SK-N-SH (cell line): ENCODE results near the gene F7. TPM values are rescaled to one million over a fixed set of nuclear protein-coding genes. Genes with fewer than 3 reads are reported as not detected.

Source experiments
- CTCF ChIA-PET: fragments of 300-600, 350-600 bp; formaldehyde crosslinking; extraction: SDS; loops from one replicate; lab custom pipeline; 2021; lab: Yijun Ruan, JAX
- POLR2A ChIA-PET: fragments of 350-600 bp; sonication (Branson Sonifier 250); formaldehyde crosslinking; extraction: SDS; loops from one replicate; lab custom pipeline; 2020; ENCODE audit warnings: antibody characterized with exemption, inconsistent platforms; lab: Yijun Ruan, JAX
- DNase-seq: peaks from one replicate; pipeline ENCODE4 v3.0.0; 2012
- H2AFZ ChIP-seq: fragments of 200-600 bp; sonication (generic); 2 replicates; pipeline ENCODE4 v1.8.1; 2016; ENCODE audit warnings: antibody characterized with exemption, mild to moderate bottlenecking, low read depth
- H3F3A ChIP-seq: fragments of 200-600 bp; sonication (generic); replicated peaks from 2 replicates; pipeline ENCODE3; 2016; ENCODE audit warnings: antibody characterized with exemption, mild to moderate bottlenecking; ENCODE audit not compliant: insufficient read depth
- H3K27ac ChIP-seq, 2 experiments: fragments of 200-500 bp in 1 of 2; fragments of 200-600 bp in 1 of 2; sonication (Bioruptor generic) in 1 of 2; sonication (generic), shearing (Covaris generic) in 1 of 2; 2 replicates each; pipeline versions ENCODE4 v1.5.1 to v1.6.1; 2014 to 2016; ENCODE audit warnings: low read depth in 2 of 2, inconsistent platforms in 1 of 2, low read length in 1 of 2, mild to moderate bottlenecking in 1 of 2, mixed read lengths in 1 of 2
- H3K27me3 ChIP-seq: fragments of 200-600 bp; sonication (generic), shearing (Covaris generic); 2 replicates; pipeline ENCODE4 v1.6.1; 2016; ENCODE audit warnings: mixed run types; ENCODE audit not compliant: insufficient read depth
- H3K36me3 ChIP-seq, 2 experiments: fragments of 200-500 bp in 1 of 2; fragments of 200-600 bp in 1 of 2; sonication (Bioruptor generic) in 1 of 2; sonication (generic) in 1 of 2; replicated peaks in 1 of 2; 2 replicates each; pipeline versions ENCODE3 to v1.5.1; 2014 to 2016; ENCODE audit warnings: low read length in 1 of 2, mild to moderate bottlenecking in 1 of 2; ENCODE audit not compliant: insufficient read depth in 2 of 2, control insufficient read depth in 1 of 2
- H3K4me1 ChIP-seq, 2 experiments: fragments of 200-500 bp in 1 of 2; fragments of 200-600 bp in 1 of 2; sonication (Bioruptor generic) in 1 of 2; sonication (generic), shearing (Covaris generic) in 1 of 2; 2 replicates each; pipeline versions ENCODE4 v1.5.1 to v1.6.1; 2014 to 2016; ENCODE audit warnings: low read depth in 1 of 2, low read length in 1 of 2, mixed run types in 1 of 2; ENCODE audit not compliant: insufficient read depth in 2 of 2, control insufficient read depth in 1 of 2
- H3K4me2 ChIP-seq: fragments of 200-600 bp; sonication (generic), shearing (Covaris generic); 2 replicates; pipeline ENCODE4 v1.6.1; 2017; ENCODE audit warnings: mixed run types
- H3K4me3 ChIP-seq, 2 experiments: fragments of 200-500 bp in 1 of 2; fragments of 200-600 bp in 1 of 2; sonication (Bioruptor generic) in 1 of 2; sonication (generic), shearing (Covaris generic) in 1 of 2; 2 replicates each; pipeline versions ENCODE4 v1.5.1 to v1.8.1; 2014 to 2016; ENCODE audit warnings: low read depth in 2 of 2, inconsistent platforms in 1 of 2, low read length in 1 of 2, mild to moderate bottlenecking in 1 of 2, mixed read lengths in 1 of 2, moderate library complexity in 1 of 2
- H3K79me2 ChIP-seq: fragments of 200-600 bp; sonication (generic); 2 replicates; pipeline ENCODE4 v1.8.1; 2017; ENCODE audit warnings: mild to moderate bottlenecking; ENCODE audit not compliant: insufficient read depth
- H3K9ac ChIP-seq: fragments of 200-600 bp; sonication (generic); 2 replicates; pipeline ENCODE4 v1.6.1; 2017; ENCODE audit warnings: mixed run types
- H3K9me2 ChIP-seq: fragments of 200-600 bp; sonication (generic); 2 replicates; pipeline ENCODE4 v1.6.1; 2017; ENCODE audit warnings: mixed run types
- H3K9me3 ChIP-seq: fragments of 200-600 bp; sonication (generic); 2 replicates; pipeline ENCODE4 v1.6.1; 2017; ENCODE audit warnings: mixed run types, mild to moderate bottlenecking, moderate library complexity
- H4K20me1 ChIP-seq: fragments of 200-600 bp; sonication (generic); 2 replicates; pipeline ENCODE4 v1.6.1; 2017; ENCODE audit warnings: mild to moderate bottlenecking, mixed run types; ENCODE audit not compliant: insufficient read depth
- CHD2 ChIP-seq: fragments of 150-350 bp; IDR thresholded peaks from 2 replicates; pipeline ENCODE4 v1.6.1; 2018; ENCODE audit warnings: low read length; ENCODE audit not compliant: partially characterized antibody
- EP300 ChIP-seq, 2 experiments: IDR thresholded peaks; 2 replicates each; pipeline versions ENCODE4 v1.4.0 to v1.6.1; 2012; ENCODE audit warnings: borderline replicate concordance in 1 of 2, low read depth in 1 of 2, low read length in 1 of 2
- GATA2 ChIP-seq: sonication (generic); formaldehyde crosslinking; IDR thresholded peaks from 2 replicates; pipeline ENCODE4 v1.5.0; 2020; ENCODE audit warnings: mild to moderate bottlenecking, missing genetic modification reagents
- NFIC ChIP-seq: IDR thresholded peaks from 2 replicates; pipeline ENCODE4 v1.4.0; 2012; ENCODE audit warnings: borderline replicate concordance
- NRF1 ChIP-seq: IDR thresholded peaks from 2 replicates; pipeline ENCODE4 v1.6.1; 2012; ENCODE audit warnings: low read depth, mild to moderate bottlenecking, low read length
- RXRA ChIP-seq: IDR thresholded peaks from 2 replicates; pipeline ENCODE4 v1.4.0; 2012; ENCODE audit warnings: low read depth, mild to moderate bottlenecking, borderline replicate concordance
- SIN3A ChIP-seq: IDR thresholded peaks from 2 replicates; pipeline ENCODE4 v1.6.1; 2012; ENCODE audit warnings: low read depth, mild to moderate bottlenecking, low read length, moderate library complexity, borderline replicate concordance
- TAF1 ChIP-seq: IDR thresholded peaks from 2 replicates; pipeline ENCODE4 v1.6.1; 2012; ENCODE audit warnings: low read depth, mild to moderate bottlenecking, low read length, moderate library complexity, borderline replicate concordance
- TCF12 ChIP-seq: IDR thresholded peaks from 2 replicates; pipeline ENCODE4 v1.4.0; 2012
- WGBS: methylation state at CpG from one replicate; pipeline ENCODE4 v1.1.6; 2017; ENCODE audit warnings: low lambda C conversion rate; 5-methylcytosine and 5-hydroxymethylcytosine counted together
- polyA plus RNA-seq, 3 experiments: library from polyadenylated mRNA; depleted of rRNA; stranded (reverse); fragments of >200 nt; gene quantifications; 2 replicates each; pipeline ENCODE4 v1.2.3, GENCODE V29; 2012
- TF ChIP-seq, protein P1 (sequence below): fragments of 150-350 bp; IDR thresholded peaks from 2 replicates; pipeline ENCODE4 v1.6.1; 2017; ENCODE audit warnings: antibody characterized with exemption, low read length, low read depth, borderline replicate concordance

Gene F7
- polyA plus RNA-seq, 1 of the 3 experiments (the other 2 are of a cell fraction), result not detected

DNA sequence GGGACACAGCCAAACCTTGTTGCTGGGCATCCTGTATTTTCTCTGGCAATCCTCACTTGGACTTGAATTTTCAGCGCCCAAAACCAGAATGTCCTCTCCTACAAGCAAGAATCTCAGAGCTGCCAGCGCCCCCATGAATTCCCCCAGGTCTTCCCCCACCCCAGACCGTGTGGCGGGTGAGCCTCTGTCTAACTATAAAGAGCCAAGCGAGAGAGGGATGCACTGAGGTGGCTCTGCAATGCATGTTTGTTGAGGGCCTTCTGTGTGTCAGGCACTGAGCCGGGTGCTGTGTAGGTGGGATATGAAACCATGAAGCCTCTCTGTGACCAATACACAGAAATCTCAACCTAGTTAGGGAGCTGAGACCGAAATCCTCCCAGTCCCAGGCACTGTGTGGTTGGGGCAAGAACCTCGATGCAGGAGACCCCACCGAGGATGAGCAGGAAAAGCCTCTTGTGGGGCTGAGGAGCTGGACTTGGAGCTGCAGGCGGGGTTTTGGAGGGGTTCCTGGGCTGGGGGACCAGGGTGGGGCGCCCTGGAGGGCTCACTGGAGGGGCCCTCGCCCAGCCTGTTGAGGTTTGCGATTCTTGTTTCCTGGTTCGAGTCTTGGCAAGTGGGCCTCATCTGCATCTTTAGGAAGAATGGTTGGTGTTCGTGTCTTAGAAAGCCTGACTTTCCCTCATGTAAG lies 40.5 kb downstream of the F7 start:
- Histone ChIP-seq H3K9ac (no peak overlapping the region), H3K27me3 (no peaks in the 10 kb centered on the region), H3K9me3 (no peaks in the 10 kb centered on the region), H3K4me3 (no peak overlapping the region), H3K27ac (no peak overlapping the region), H3K9me2 (no peaks in the 10 kb centered on the region), H2AFZ (no peak overlapping the region), H4K20me1 (no peaks in the 10 kb centered on the region), H3K36me3 (no peaks in the 10 kb centered on the region), H3K4me1 (no peaks in the 10 kb centered on the region), H3F3A (no peaks in the 10 kb centered on the region), H3K79me2 (no peaks in the 10 kb centered on the region), H3K4me2 (no peak overlapping the region)
- DNase-seq, result no peak
- WGBS, result 69% methylated on average over 14 of the region's 15 CpGs
- TF ChIP-seq NFIC, result no peak
- TF ChIP-seq EP300 (IDR thresholded peaks at IDR 0.05; ENCODE audit: borderline replicate concordance in 1 of 2, low read depth in 1 of 2, low read length in 1 of 2), result no peak
- TF ChIP-seq TAF1, result no peak
- no peak for TF ChIP-seq GATA2 (CRISPR knock-in tag)
- ChIA-PET CTCF (interaction anchor here (0.7 to 1.4 kb wide), 2 partner anchors 21 to 210 kb away, joined by 3 to 4 read pairs; no protein-coding TSS in a partner anchor), POLR2A (no interaction called here)

DNA sequence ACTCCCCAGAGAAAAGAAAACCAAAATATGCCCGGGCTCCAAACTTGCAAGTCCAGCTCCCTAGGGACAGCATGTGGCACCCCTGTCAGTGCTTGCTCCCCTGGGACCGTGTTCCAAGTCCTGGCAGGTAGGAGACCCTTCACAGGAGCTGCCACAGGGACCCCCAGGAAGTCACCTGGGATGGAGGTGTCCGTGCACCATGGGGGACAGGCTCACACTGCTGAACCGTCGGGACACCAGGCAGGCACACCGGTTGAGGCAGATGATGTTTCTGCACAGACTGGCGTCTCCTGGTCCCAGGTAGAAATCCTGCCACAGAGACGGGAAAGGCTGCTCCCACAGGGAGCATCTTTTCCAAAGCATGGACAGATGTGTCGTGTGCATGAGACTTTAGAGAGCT lies 41.2 kb downstream of the F7 start:
- H3F3A ChIP-seq, result no peaks in the 10 kb centered on the region
- no peaks in the 10 kb centered on the region for H3K9me2 ChIP-seq
- no peak overlapping the region for H3K27ac ChIP-seq
- no peak for TF ChIP-seq CHD2
- no peak for TF ChIP-seq RXRA
- TF ChIP-seq TCF12, result no peak
- TF ChIP-seq EP300 (IDR thresholded peaks at IDR 0.05; ENCODE audit: borderline replicate concordance in 1 of 2, low read depth in 1 of 2, low read length in 1 of 2), result no peak
- TF ChIP-seq, all 33 proteins: peak for 0
- ChIA-PET CTCF (interaction anchor here (1.4 kb wide), 1 partner anchor 22 kb away, joined by 4 read pairs; no protein-coding TSS in a partner anchor), POLR2A (no interaction called here)
- 53% methylated on average over 4 of the region's 9 CpGs for WGBS
- Histone ChIP-seq H3K9ac (no peak overlapping the region), H3K36me3 (no peaks in the 10 kb centered on the region), H2AFZ (no peak overlapping the region), H3K4me2 (no peak overlapping the region), H3K79me2 (no peaks in the 10 kb centered on the region), H3K4me3 (no peak overlapping the region), H3K4me1 (no peaks in the 10 kb centered on the region), H3K27me3 (no peaks in the 10 kb centered on the region), H4K20me1 (no peaks in the 10 kb centered on the region), H3K9me3 (no peaks in the 10 kb centered on the region)
- no peak for DNase-seq

DNA sequence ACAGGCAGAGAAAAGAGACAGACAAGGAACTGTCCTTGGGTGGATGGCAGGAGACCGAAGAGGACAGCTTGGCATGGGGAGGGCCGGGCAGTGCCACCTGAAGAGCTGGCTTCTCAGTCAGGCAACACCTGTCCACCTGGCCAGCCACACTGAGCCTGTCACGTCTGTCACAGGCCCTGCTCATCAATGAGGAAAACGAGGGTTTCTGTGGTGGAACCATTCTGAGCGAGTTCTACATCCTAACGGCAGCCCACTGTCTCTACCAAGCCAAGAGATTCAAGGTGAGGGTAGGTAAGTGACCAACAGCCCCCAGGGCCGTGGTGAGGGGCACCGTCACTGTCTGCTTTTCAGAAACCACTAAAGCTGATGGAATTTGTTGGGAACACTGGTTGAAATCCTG lies 41.6 kb downstream of the F7 start:
- H3K4me2 ChIP-seq, result no peak overlapping the region
- 46% methylated on average over 7 of the region's 8 CpGs for WGBS
- no peak overlapping the region for H2AFZ ChIP-seq
- no peak overlapping the region for H3K9ac ChIP-seq
- H3K79me2 ChIP-seq, result no peaks in the 10 kb centered on the region
- TF ChIP-seq NFIC (no peak), NRF1 (no peak), EP300 (IDR thresholded peaks at IDR 0.05; ENCODE audit: borderline replicate concordance in 1 of 2, low read depth in 1 of 2, low read length in 1 of 2) (no peak), SIN3A (no peak)
- TF ChIP-seq, protein P1, sequence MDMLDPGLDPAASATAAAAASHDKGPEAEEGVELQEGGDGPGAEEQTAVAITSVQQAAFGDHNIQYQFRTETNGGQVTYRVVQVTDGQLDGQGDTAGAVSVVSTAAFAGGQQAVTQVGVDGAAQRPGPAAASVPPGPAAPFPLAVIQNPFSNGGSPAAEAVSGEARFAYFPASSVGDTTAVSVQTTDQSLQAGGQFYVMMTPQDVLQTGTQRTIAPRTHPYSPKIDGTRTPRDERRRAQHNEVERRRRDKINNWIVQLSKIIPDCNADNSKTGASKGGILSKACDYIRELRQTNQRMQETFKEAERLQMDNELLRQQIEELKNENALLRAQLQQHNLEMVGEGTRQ, result no peak
- H3K27ac ChIP-seq, result no peak overlapping the region
- no peak for DNase-seq
- H3K9me2 ChIP-seq, result no peaks in the 10 kb centered on the region
- H3K36me3 ChIP-seq, result no peaks in the 10 kb centered on the region
- no peak overlapping the region for H3K4me3 ChIP-seq
- CTCF ChIA-PET, result no interaction called here
- H4K20me1 ChIP-seq, result no peaks in the 10 kb centered on the region
- H3K9me3 ChIP-seq, result no peaks in the 10 kb centered on the region
- no peaks in the 10 kb centered on the region; a peak in 1 of 4 replicates for H3K4me1 ChIP-seq
- H3F3A ChIP-seq, result no peaks in the 10 kb centered on the region
- POLR2A ChIA-PET, result no interaction called here
- no peaks in the 10 kb centered on the region for H3K27me3 ChIP-seq
